Activated naive CD8-positive, alpha-beta T cell treated with anti-CD3 and anti-CD28 coated beads for 36 hours (primary cell): ENCODE data around the gene CAB39. TPM values are rescaled to one million over a fixed set of nuclear protein-coding genes. Genes with fewer than 3 reads are reported as not detected.

Experiments used
- DNase-seq: peaks from one replicate; pipeline ENCODE4 v3.0.0; 2021
- H3K27ac Mint-ChIP-seq: one replicate; pipeline ENCODE4 v1.8.0; 2022; ENCODE audit warnings: mild to moderate bottlenecking, moderate library complexity, mixed read lengths
- H3K27me3 Mint-ChIP-seq: one replicate; pipeline ENCODE4 v1.8.0; 2022; ENCODE audit warnings: mild to moderate bottlenecking, mixed read lengths
- H3K36me3 Mint-ChIP-seq: one replicate; pipeline ENCODE4 v1.8.0; 2021; ENCODE audit warnings: mild to moderate bottlenecking, mixed read lengths
- H3K4me1 Mint-ChIP-seq: one replicate; pipeline ENCODE4 v1.8.0; 2021; ENCODE audit warnings: mixed read lengths
- H3K4me3 Mint-ChIP-seq: one replicate; pipeline ENCODE4 v1.8.0; 2022; ENCODE audit warnings: mild to moderate bottlenecking, moderate library complexity, mixed read lengths
- H3K9me3 Mint-ChIP-seq: one replicate; pipeline ENCODE4 v1.8.0; 2022; ENCODE audit warnings: mixed read lengths
- total RNA-seq, 2 experiments: library from RNA; stranded (reverse); gene quantifications; one replicate each; pipeline ENCODE4 v1.2.3, GENCODE V29; 2021

Gene CAB39
- total RNA-seq, 2 experiments from 2014 or later: 119 to 122 TPM

GRCh38 chr2:230677201-230677946 lies 35.3 kb upstream of the CAB39 start:
- Mint-ChIP-seq H3K4me3 (no peak overlapping the region), H3K9me3 (peaks cover 16% of the 10 kb centered on the region), H3K4me1 (peaks cover 24% of the 10 kb centered on the region), H3K36me3 (peaks cover 15% of the 10 kb centered on the region), H3K27me3 (no peaks in the 10 kb centered on the region), H3K27ac (no peak overlapping the region)
- DNase-seq: no peak

GRCh38 chr2:230678018-230678417 lies 34.6 kb upstream of the CAB39 start:
- Mint-ChIP-seq H3K27me3 (no peaks in the 10 kb centered on the region), H3K4me3 (no peak overlapping the region), H3K4me1 (peaks cover 24% of the 10 kb centered on the region), H3K27ac (peak overlapping the region; percentile 26), H3K9me3 (peaks cover 16% of the 10 kb centered on the region), H3K36me3 (peaks cover 15% of the 10 kb centered on the region)
- DNase-seq: no peak

- DNase-seq: no peak
- H3K27ac Mint-ChIP-seq: peak overlapping the region; percentile 44
- H3K9me3 Mint-ChIP-seq: peaks cover 16% of the 10 kb centered on the region
- peaks cover 24% of the 10 kb centered on the region for H3K4me1 Mint-ChIP-seq
- H3K27me3 Mint-ChIP-seq: no peaks in the 10 kb centered on the region
- peaks cover 15% of the 10 kb centered on the region for H3K36me3 Mint-ChIP-seq
- H3K4me3 Mint-ChIP-seq: no peak overlapping the region
Observed at GRCh38 chr2:230678451-230678850, 34.2 kb upstream of the CAB39 start.

- Mint-ChIP-seq H3K27me3 (no peaks in the 10 kb centered on the region), H3K4me1 (peaks cover 29% of the 10 kb centered on the region), H3K4me3 (no peak overlapping the region), H3K36me3 (peaks cover 15% of the 10 kb centered on the region), H3K27ac (no peak overlapping the region), H3K9me3 (peaks cover 16% of the 10 kb centered on the region)
- DNase-seq: no peak
Observed at GRCh38 chr2:230680463-230681170, 32.0 kb upstream of the CAB39 start.

- Mint-ChIP-seq H3K9me3 (peaks cover 16% of the 10 kb centered on the region), H3K4me3 (no peak overlapping the region), H3K27ac (no peak overlapping the region), H3K36me3 (peaks cover 15% of the 10 kb centered on the region), H3K27me3 (no peaks in the 10 kb centered on the region), H3K4me1 (peaks cover 29% of the 10 kb centered on the region)
- DNase-seq: no peak
Observed at GRCh38 chr2:230681171-230681545, 31.5 kb upstream of the CAB39 start.

- DNase-seq: no peak
- Mint-ChIP-seq H3K27me3 (no peaks in the 10 kb centered on the region), H3K36me3 (peaks cover 10% of the 10 kb centered on the region), H3K4me1 (peaks cover 26% of the 10 kb centered on the region), H3K9me3 (peaks cover 13% of the 10 kb centered on the region), H3K27ac (no peak overlapping the region), H3K4me3 (no peak overlapping the region)
Observed at GRCh38 chr2:230682546-230682945, 30.1 kb upstream of the CAB39 start.

- peaks cover 1% of the 10 kb centered on the region for H3K9me3 Mint-ChIP-seq
Observed at GRCh38 chr2:230684270-230685168, 28.1 kb upstream of the CAB39 start.

GRCh38 chr2:230685178-230685577 lies 27.5 kb upstream of the CAB39 start:
- H3K4me3 Mint-ChIP-seq: no peak overlapping the region
- H3K4me1 Mint-ChIP-seq: peaks cover 15% of the 10 kb centered on the region
- H3K27me3 Mint-ChIP-seq: no peaks in the 10 kb centered on the region
- no peak overlapping the region for H3K27ac Mint-ChIP-seq
- no peak for DNase-seq
- H3K36me3 Mint-ChIP-seq: no peaks in the 10 kb centered on the region
- peaks cover 1% of the 10 kb centered on the region for H3K9me3 Mint-ChIP-seq

More at GRCh38 chr2:230684270-230685168, 28.1 kb upstream of the CAB39 start:
- Mint-ChIP-seq H3K27ac (no peak overlapping the region), H3K36me3 (no peaks in the 10 kb centered on the region), H3K4me3 (no peak overlapping the region), H3K27me3 (no peaks in the 10 kb centered on the region), H3K4me1 (peaks cover 15% of the 10 kb centered on the region)
- no peak for DNase-seq

GRCh38 chr2:230687498-230687897 lies 25.1 kb upstream of the CAB39 start:
- no peaks in the 10 kb centered on the region for H3K36me3 Mint-ChIP-seq
- no peaks in the 10 kb centered on the region for H3K9me3 Mint-ChIP-seq
- no peaks in the 10 kb centered on the region for H3K27me3 Mint-ChIP-seq
- no peak overlapping the region for H3K4me3 Mint-ChIP-seq
- peak overlapping the region; percentile 3 for H3K27ac Mint-ChIP-seq
- no peak for DNase-seq
- peaks cover 14% of the 10 kb centered on the region for H3K4me1 Mint-ChIP-seq

GRCh38 chr2:230688490-230688889 lies 24.2 kb upstream of the CAB39 start:
- no peak overlapping the region for H3K4me3 Mint-ChIP-seq

GRCh38 chr2:230690439-230690838 lies 22.2 kb upstream of the CAB39 start:
- Mint-ChIP-seq H3K4me3 (no peak overlapping the region), H3K27ac (no peak overlapping the region), H3K27me3 (no peaks in the 10 kb centered on the region), H3K4me1 (peaks cover 14% of the 10 kb centered on the region), H3K9me3 (no peaks in the 10 kb centered on the region), H3K36me3 (no peaks in the 10 kb centered on the region)
- no peak for DNase-seq

More at GRCh38 chr2:230688490-230688889, 24.2 kb upstream of the CAB39 start:
- Mint-ChIP-seq H3K9me3 (no peaks in the 10 kb centered on the region), H3K27ac (no peak overlapping the region), H3K36me3 (no peaks in the 10 kb centered on the region), H3K27me3 (no peaks in the 10 kb centered on the region), H3K4me1 (peaks cover 15% of the 10 kb centered on the region)
- no peak for DNase-seq

- Mint-ChIP-seq H3K27me3 (no peaks in the 10 kb centered on the region), H3K4me3 (no peak overlapping the region), H3K9me3 (no peaks in the 10 kb centered on the region), H3K27ac (no peak overlapping the region), H3K4me1 (peaks cover 12% of the 10 kb centered on the region), H3K36me3 (no peaks in the 10 kb centered on the region)
- no peak for DNase-seq
Observed at GRCh38 chr2:230691005-230691647, 21.5 kb upstream of the CAB39 start.

- DNase-seq: no peak
- Mint-ChIP-seq H3K9me3 (no peaks in the 10 kb centered on the region), H3K36me3 (no peaks in the 10 kb centered on the region), H3K4me3 (no peak overlapping the region), H3K27ac (no peak overlapping the region), H3K4me1 (peaks cover 24% of the 10 kb centered on the region), H3K27me3 (no peaks in the 10 kb centered on the region)
Observed at GRCh38 chr2:230692760-230693159, 19.9 kb upstream of the CAB39 start.

GRCh38 chr2:230693411-230693810 lies 19.2 kb upstream of the CAB39 start:
- Mint-ChIP-seq H3K4me1 (peaks cover 27% of the 10 kb centered on the region), H3K9me3 (no peaks in the 10 kb centered on the region), H3K4me3 (no peak overlapping the region), H3K27me3 (no peaks in the 10 kb centered on the region), H3K27ac (no peak overlapping the region), H3K36me3 (no peaks in the 10 kb centered on the region)
- DNase-seq: no peak
